WTC11 (cell line): Measurements from ENCODE around the gene ELMOD1. TPM values are rescaled to one million over a fixed set of nuclear protein-coding genes. Genes with fewer than 3 reads are reported as not detected.

Source experiments
- ATAC-seq: fragments of 200-7000 bp; cut with Tn5 transposase; 2 replicates; pipeline ENCODE4 v1.10.0; 2021; ENCODE audit warnings: mild to moderate bottlenecking, moderate library complexity
- CTCF ChIA-PET: fragments of 300-600 bp; sonication (Branson Sonifier 250); formaldehyde crosslinking; loops from one replicate; lab custom pipeline; 2021; ENCODE audit warnings: antibody characterized with exemption; lab: Charles Lee
- POLR2A ChIA-PET: fragments of 350-600 bp; sonication (Branson Sonifier 250); formaldehyde crosslinking; loops from one replicate; lab custom pipeline; 2021; ENCODE audit warnings: antibody characterized with exemption; lab: Charles Lee
- DNase-seq: peaks from one replicate; pipeline ENCODE4 v3.0.0; 2021; ENCODE audit warnings: low spot score
- H3K27ac Mint-ChIP-seq: 2 replicates; pipeline ENCODE4 v1.8.0; 2021; ENCODE audit warnings: mixed read lengths
- H3K27me3 Mint-ChIP-seq: 2 replicates; pipeline ENCODE4 v1.8.0; 2021; ENCODE audit warnings: low read depth, mild to moderate bottlenecking, moderate library complexity, mixed read lengths
- H3K36me3 Mint-ChIP-seq: 2 replicates; pipeline ENCODE4 v1.8.0; 2021; ENCODE audit warnings: mixed read lengths
- H3K4me1 Mint-ChIP-seq: 2 replicates; pipeline ENCODE4 v1.8.0; 2022; ENCODE audit warnings: mixed read lengths
- H3K4me3 Mint-ChIP-seq: 2 replicates; pipeline ENCODE4 v1.8.0; 2021; ENCODE audit warnings: mild to moderate bottlenecking, moderate library complexity, mixed read lengths
- H3K9me3 Mint-ChIP-seq: 2 replicates; pipeline ENCODE4 v1.8.0; 2021; ENCODE audit warnings: mixed read lengths
- ATF2 ChIP-seq: sonication (generic); formaldehyde crosslinking; IDR thresholded peaks from 2 replicates; pipeline ENCODE4 v1.8.1; 2022; ENCODE audit warnings: low read depth, missing genetic modification reagents, borderline replicate concordance
- CBFB ChIP-seq: sonication (generic); formaldehyde crosslinking; IDR thresholded peaks from 2 replicates; pipeline ENCODE4 v1.8.1; 2022; ENCODE audit warnings: mild to moderate bottlenecking, low read depth, missing genetic modification reagents
- E2F4 ChIP-seq: sonication (generic); formaldehyde crosslinking; IDR thresholded peaks from 2 replicates; pipeline ENCODE4 v1.8.1; 2022; ENCODE audit warnings: low read depth, mild to moderate bottlenecking, moderate library complexity, missing genetic modification reagents, borderline replicate concordance
- HMGA2 ChIP-seq: fragments of 250-450 bp; sonication (Bioruptor Pico); IDR thresholded peaks from 2 replicates; pipeline ENCODE4 v1.4.0; 2021; ENCODE audit warnings: mild to moderate bottlenecking, moderate library complexity
- IRF1 ChIP-seq: sonication (generic); formaldehyde crosslinking; IDR thresholded peaks from 2 replicates; pipeline ENCODE4 v1.8.0; 2023; ENCODE audit warnings: missing genetic modification reagents
- JAZF1 ChIP-seq: fragments of 250-450 bp; sonication (Bioruptor Pico); IDR thresholded peaks from 2 replicates; pipeline ENCODE4 v1.9.0; 2021; ENCODE audit warnings: moderate library complexity, mild to moderate bottlenecking, inconsistent platforms
- KAT7 ChIP-seq: sonication (generic); formaldehyde crosslinking; IDR thresholded peaks from 2 replicates; pipeline ENCODE4 v1.8.1; 2023; ENCODE audit warnings: missing genetic modification reagents, mild to moderate bottlenecking, borderline replicate concordance
- MLX ChIP-seq: sonication (generic); formaldehyde crosslinking; IDR thresholded peaks from 2 replicates; pipeline ENCODE4 v1.8.1; 2023; ENCODE audit warnings: mild to moderate bottlenecking, missing genetic modification reagents, moderate library complexity
- NR2C2 ChIP-seq: sonication (generic); formaldehyde crosslinking; IDR thresholded peaks from 2 replicates; pipeline ENCODE4 v1.8.0; 2022; ENCODE audit warnings: mild to moderate bottlenecking, missing genetic modification reagents
- SP1 ChIP-seq: sonication (generic); formaldehyde crosslinking; conservative IDR thresholded peaks from 2 replicates; pipeline ENCODE4 v1.8.1; 2022; ENCODE audit warnings: missing genetic modification reagents
- TCF7 ChIP-seq: sonication (generic); formaldehyde crosslinking; IDR thresholded peaks from 2 replicates; pipeline ENCODE4 v1.8.0; 2022; ENCODE audit warnings: mild to moderate bottlenecking, low read depth, missing genetic modification reagents, moderate library complexity
- TEAD1 ChIP-seq: sonication (generic); formaldehyde crosslinking; IDR thresholded peaks from 2 replicates; pipeline ENCODE4 v1.8.0; 2022; ENCODE audit warnings: mild to moderate bottlenecking, missing genetic modification reagents
- ZBTB21 ChIP-seq: sonication (generic); formaldehyde crosslinking; IDR thresholded peaks from 2 replicates; pipeline ENCODE4 v1.8.1; 2023; ENCODE audit warnings: mild to moderate bottlenecking, missing genetic modification reagents, borderline replicate concordance
- ZNF219 ChIP-seq: sonication (generic); formaldehyde crosslinking; IDR thresholded peaks from 2 replicates; pipeline ENCODE4 v1.8.0; 2023; ENCODE audit warnings: missing genetic modification reagents, mild to moderate bottlenecking, borderline replicate concordance
- ZNF232 ChIP-seq: sonication (generic); formaldehyde crosslinking; IDR thresholded peaks from 2 replicates; pipeline ENCODE4 v1.8.0; 2022; ENCODE audit warnings: mild to moderate bottlenecking, missing genetic modification reagents
- ZNF263 ChIP-seq: sonication (generic); formaldehyde crosslinking; IDR thresholded peaks from 2 replicates; pipeline ENCODE4 v1.8.1; 2022; ENCODE audit warnings: low read depth, mild to moderate bottlenecking, moderate library complexity, missing genetic modification reagents
- ZNF281 ChIP-seq: sonication (generic); formaldehyde crosslinking; IDR thresholded peaks from 2 replicates; pipeline ENCODE4 v1.8.0; 2023; ENCODE audit warnings: mild to moderate bottlenecking, missing genetic modification reagents
- ZNF396 ChIP-seq: fragments of 250-450 bp; sonication (Bioruptor Pico); IDR thresholded peaks from 2 replicates; pipeline ENCODE4 v1.8.0; 2021; ENCODE audit warnings: mild to moderate bottlenecking, moderate library complexity, borderline replicate concordance
- ZNF671 ChIP-seq: fragments of 250-450 bp; sonication (Bioruptor Pico); IDR thresholded peaks from 2 replicates; pipeline ENCODE4 v1.8.0; 2021; ENCODE audit warnings: mild to moderate bottlenecking
- total RNA-seq: library from RNA; stranded (reverse); gene quantifications from 3 replicates; pipeline ENCODE4 v1.2.3, GENCODE V29; 2021
- TF ChIP-seq, protein P1 (sequence below): sonication (generic); formaldehyde crosslinking; conservative IDR thresholded peaks from 2 replicates; pipeline ENCODE4 v1.8.1; 2023; ENCODE audit warnings: mild to moderate bottlenecking, low read depth, missing genetic modification reagents, moderate library complexity
- TF ChIP-seq, protein P2 (sequence below): fragments of 250-450 bp; sonication (Bioruptor Pico); IDR thresholded peaks from 2 replicates; pipeline ENCODE4 v2.1.2; 2022; ENCODE audit warnings: mild to moderate bottlenecking, moderate library complexity
- TF ChIP-seq, protein P3 (sequence below): sonication (generic); formaldehyde crosslinking; IDR thresholded peaks from 2 replicates; pipeline ENCODE4 v1.8.1; 2023; ENCODE audit warnings: mild to moderate bottlenecking, missing genetic modification reagents, moderate library complexity
- TF ChIP-seq, protein P4 (sequence below): sonication (generic); formaldehyde crosslinking; IDR thresholded peaks from 2 replicates; pipeline ENCODE4 v1.8.0; 2022; ENCODE audit warnings: mild to moderate bottlenecking, missing genetic modification reagents

ELMOD1 gene
- total RNA-seq, 1 experiment from 2014 or later, result 2.3 TPM

DNA sequence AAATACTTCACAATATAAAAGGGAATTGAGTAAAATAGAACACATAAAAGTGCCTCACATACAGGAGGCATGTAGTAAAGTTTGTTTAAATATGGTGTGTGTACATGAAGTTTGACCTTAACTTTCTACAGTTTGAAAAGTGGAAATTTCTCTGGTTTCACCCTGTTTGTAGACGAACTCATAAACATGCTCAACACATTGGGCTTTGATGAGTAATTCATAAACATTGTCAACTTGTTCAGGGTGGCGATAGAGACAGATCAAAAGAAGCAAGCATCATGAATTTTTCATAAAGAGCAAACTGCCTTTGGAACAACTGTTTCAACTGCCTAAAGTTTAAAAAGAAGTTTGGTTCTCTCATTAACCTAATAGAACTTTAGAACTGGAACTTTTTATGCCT is 111.8 kb downstream of the ELMOD1 start (continued):
- TF ChIP-seq ZNF281 (CRISPR knock-in tag), result no peak
- TF ChIP-seq, protein P1, sequence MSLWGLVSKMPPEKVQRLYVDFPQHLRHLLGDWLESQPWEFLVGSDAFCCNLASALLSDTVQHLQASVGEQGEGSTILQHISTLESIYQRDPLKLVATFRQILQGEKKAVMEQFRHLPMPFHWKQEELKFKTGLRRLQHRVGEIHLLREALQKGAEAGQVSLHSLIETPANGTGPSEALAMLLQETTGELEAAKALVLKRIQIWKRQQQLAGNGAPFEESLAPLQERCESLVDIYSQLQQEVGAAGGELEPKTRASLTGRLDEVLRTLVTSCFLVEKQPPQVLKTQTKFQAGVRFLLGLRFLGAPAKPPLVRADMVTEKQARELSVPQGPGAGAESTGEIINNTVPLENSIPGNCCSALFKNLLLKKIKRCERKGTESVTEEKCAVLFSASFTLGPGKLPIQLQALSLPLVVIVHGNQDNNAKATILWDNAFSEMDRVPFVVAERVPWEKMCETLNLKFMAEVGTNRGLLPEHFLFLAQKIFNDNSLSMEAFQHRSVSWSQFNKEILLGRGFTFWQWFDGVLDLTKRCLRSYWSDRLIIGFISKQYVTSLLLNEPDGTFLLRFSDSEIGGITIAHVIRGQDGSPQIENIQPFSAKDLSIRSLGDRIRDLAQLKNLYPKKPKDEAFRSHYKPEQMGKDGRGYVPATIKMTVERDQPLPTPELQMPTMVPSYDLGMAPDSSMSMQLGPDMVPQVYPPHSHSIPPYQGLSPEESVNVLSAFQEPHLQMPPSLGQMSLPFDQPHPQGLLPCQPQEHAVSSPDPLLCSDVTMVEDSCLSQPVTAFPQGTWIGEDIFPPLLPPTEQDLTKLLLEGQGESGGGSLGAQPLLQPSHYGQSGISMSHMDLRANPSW (CRISPR knock-in tag), result no peak
- TF ChIP-seq MLX (CRISPR knock-in tag), result no peak
- TF ChIP-seq, protein P2, sequence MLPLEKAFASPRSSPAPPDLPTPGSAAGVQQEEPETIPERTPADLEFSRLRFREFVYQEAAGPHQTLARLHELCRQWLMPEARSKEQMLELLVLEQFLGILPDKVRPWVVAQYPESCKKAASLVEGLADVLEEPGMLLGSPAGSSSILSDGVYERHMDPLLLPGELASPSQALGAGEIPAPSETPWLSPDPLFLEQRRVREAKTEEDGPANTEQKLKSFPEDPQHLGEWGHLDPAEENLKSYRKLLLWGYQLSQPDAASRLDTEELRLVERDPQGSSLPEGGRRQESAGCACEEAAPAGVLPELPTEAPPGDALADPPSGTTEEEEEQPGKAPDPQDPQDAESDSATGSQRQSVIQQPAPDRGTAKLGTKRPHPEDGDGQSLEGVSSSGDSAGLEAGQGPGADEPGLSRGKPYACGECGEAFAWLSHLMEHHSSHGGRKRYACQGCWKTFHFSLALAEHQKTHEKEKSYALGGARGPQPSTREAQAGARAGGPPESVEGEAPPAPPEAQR (CRISPR knock-in tag), result no peak
- TF ChIP-seq TCF7 (CRISPR knock-in tag), result no peak
- TF ChIP-seq JAZF1 (CRISPR knock-in tag), result no peak
- TF ChIP-seq, protein P3, sequence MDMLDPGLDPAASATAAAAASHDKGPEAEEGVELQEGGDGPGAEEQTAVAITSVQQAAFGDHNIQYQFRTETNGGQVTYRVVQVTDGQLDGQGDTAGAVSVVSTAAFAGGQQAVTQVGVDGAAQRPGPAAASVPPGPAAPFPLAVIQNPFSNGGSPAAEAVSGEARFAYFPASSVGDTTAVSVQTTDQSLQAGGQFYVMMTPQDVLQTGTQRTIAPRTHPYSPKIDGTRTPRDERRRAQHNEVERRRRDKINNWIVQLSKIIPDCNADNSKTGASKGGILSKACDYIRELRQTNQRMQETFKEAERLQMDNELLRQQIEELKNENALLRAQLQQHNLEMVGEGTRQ, result no peak
- TF ChIP-seq IRF1 (CRISPR knock-in tag), result no peak
- TF ChIP-seq ZNF671 (CRISPR knock-in tag), result no peak
- TF ChIP-seq ZNF396, result no peak
- no peak for TF ChIP-seq SP1 (CRISPR knock-in tag)
- no peak for TF ChIP-seq ZNF219 (CRISPR knock-in tag)
- TF ChIP-seq, all 79 proteins: peak for 0

DNA sequence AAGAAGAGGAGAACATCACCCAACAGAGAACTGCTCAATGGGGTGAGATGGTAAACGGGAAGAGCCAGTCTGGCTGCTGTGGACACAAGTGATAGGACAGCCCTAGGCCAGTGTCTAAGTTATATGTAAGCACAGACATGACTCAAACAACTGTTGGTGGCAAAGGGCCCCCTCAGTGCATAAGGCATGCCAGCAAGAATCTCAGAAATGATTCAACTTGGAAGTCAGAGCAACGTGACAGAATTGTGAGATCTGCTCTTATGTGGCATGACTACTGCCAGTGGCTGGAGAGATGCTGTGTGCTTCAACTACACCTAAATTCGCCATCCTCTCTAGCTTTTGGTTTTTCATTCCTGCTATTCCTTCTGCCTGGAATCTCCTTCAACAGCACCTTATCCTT is 113.5 kb downstream of the ELMOD1 start:
- Mint-ChIP-seq H3K4me1 (peaks cover 34% of the 10 kb centered on the region), H3K36me3 (no peaks in the 10 kb centered on the region), H3K27me3 (peaks cover 23% of the 10 kb centered on the region), H3K9me3 (no peaks in the 10 kb centered on the region), H3K4me3 (no peak overlapping the region), H3K27ac (no peak overlapping the region)
- POLR2A ChIA-PET, result no interaction called here
- DNase-seq, result no peak
- ATAC-seq, result no peak
- CTCF ChIA-PET, result no interaction called here
- TF ChIP-seq ZNF263 (no peak), CBFB (CRISPR knock-in tag) (no peak), ATF2 (CRISPR knock-in tag) (no peak), TEAD1 (CRISPR knock-in tag) (no peak), NR2C2 (CRISPR knock-in tag) (no peak), E2F4 (CRISPR knock-in tag) (no peak), ZBTB21 (CRISPR knock-in tag) (no peak), KAT7 (CRISPR knock-in tag) (no peak), ZNF232 (CRISPR knock-in tag) (no peak), HMGA2 (no peak)
- TF ChIP-seq, protein P3, result no peak
- TF ChIP-seq, protein P4, sequence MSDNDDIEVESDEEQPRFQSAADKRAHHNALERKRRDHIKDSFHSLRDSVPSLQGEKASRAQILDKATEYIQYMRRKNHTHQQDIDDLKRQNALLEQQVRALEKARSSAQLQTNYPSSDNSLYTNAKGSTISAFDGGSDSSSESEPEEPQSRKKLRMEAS (CRISPR knock-in tag), result no peak
